Heart left ventricle (tissue), 16 donors: ENCODE data around the gene SLC22A4. TPM values are rescaled to one million over a fixed set of nuclear protein-coding genes. Genes with fewer than 3 reads are reported as not detected.

Experiments
- ATAC-seq, 4 donors: fragments of 200-7000 bp; cut with Tn5 transposase; one replicate each; pipeline ENCODE4 v1.9.1; 2020 to 2022; ENCODE audit warnings: moderate library complexity in 4 of 4, mild to moderate bottlenecking in 3 of 4, moderate number of reproducible peaks in 1 of 4
- DNase-seq, 5 donors: peaks; one replicate each; pipeline ENCODE4 v3.0.0-alpha.2; 2020
- H3K27ac ChIP-seq, 12 donors: fragments of 200-600 bp; sonication (generic) in 4 of 12; one replicate each; pipeline versions ENCODE4 v1.5.0 to v1.8.0; 2016 to 2022; ENCODE audit warnings: mild to moderate bottlenecking in 2 of 12
- H3K27me3 ChIP-seq, 9 donors: fragments of 200-600 bp; sonication (generic) in 2 of 9; one replicate each; pipeline versions ENCODE4 v1.5.1 to v1.8.0; 2016 to 2022; ENCODE audit warnings: mild to moderate bottlenecking in 3 of 9
- H3K36me3 ChIP-seq, 9 donors: fragments of 200-600 bp; sonication (generic) in 2 of 9; one replicate each; pipeline versions ENCODE4 v1.5.0 to v1.8.0; 2018 to 2022; ENCODE audit warnings: mild to moderate bottlenecking in 2 of 9
- H3K4me1 ChIP-seq, 12 donors: fragments of 200-600 bp; sonication (generic) in 4 of 12; one replicate each; pipeline versions ENCODE4 v1.5.0 to v1.8.0; 2016 to 2022; ENCODE audit warnings: mild to moderate bottlenecking in 3 of 12
- H3K4me3 ChIP-seq, 12 donors: fragments of 200-600 bp; sonication (generic) in 4 of 12; one replicate each; pipeline versions ENCODE4 v1.5.0 to v1.8.0; 2017 to 2022; ENCODE audit warnings: mild to moderate bottlenecking in 9 of 12, moderate library complexity in 4 of 12
- H3K9me3 ChIP-seq, 12 donors: fragments of 200-600 bp; sonication (generic) in 4 of 12; one replicate each; pipeline versions ENCODE4 v1.5.0 to v1.8.0; 2016 to 2022; ENCODE audit warnings: mild to moderate bottlenecking in 1 of 12
- POLR2A ChIP-seq, 2 donors: fragments of 450-650 bp; IDR thresholded peaks; one replicate each; pipeline ENCODE4 v1.6.1; 2017; ENCODE audit warnings: antibody characterized with exemption in 2 of 2, mild to moderate bottlenecking in 2 of 2, moderate library complexity in 2 of 2
- WGBS, 4 donors: extraction: QIAGEN DNeasy Blood & Tissue Kit in 2 of 4; methylation state at CpG; one replicate each; pipeline versions ENCODE4 v1.1.5 to v1.1.7; 2013 to 2018; 5-methylcytosine and 5-hydroxymethylcytosine counted together
- intact Hi-C, 10 donors: fragments of 100-400 bp; cut with DNase I; formaldehyde crosslinking; loops; one replicate each; pipeline versions ENCODE4 v1.11.1 to v1.14.2; 2022
- polyA plus RNA-seq, 2 donors: library from polyadenylated mRNA; stranded (reverse); fragments of 200-250 nt; gene quantifications; one replicate each; pipeline ENCODE4 v1.2.3, GENCODE V29; 2013
- total RNA-seq, 9 donors: library from RNA; depleted of rRNA in 2 of 9; stranded (reverse); fragments of >200 nt in 2 of 9; fragmentation: NEBNext Ultra II Directional in 3 of 9; extraction: Animal tissue kit (Norgen Biotek cat#: 25700) in 3 of 9; gene quantifications; one replicate each; pipeline versions ENCODE4 v1.1.0 to v1.2.4, GENCODE V29; 2016 to 2023
- TF ChIP-seq, protein P1 (sequence below), 12 donors: fragments of 200-600 bp; sonication (generic) in 4 of 12; IDR thresholded peaks; one replicate each; pipeline versions ENCODE4 v1.5.0 to v1.8.0; 2018 to 2022; ENCODE audit warnings: antibody characterized with exemption in 12 of 12, mild to moderate bottlenecking in 5 of 12
- donor health status: ischemic (EF 13 %, LVEDD 7.1; RV severe dilation, severe dysfunction).
- donor health status: healthy with polysubstance abuse.
- donor health status: DM: no; HTN: yes; CAD: no.
- donor health status: DM: no; HTN: no; CAD: no.
- donor health status: ischemic (EF 25% LVEDD 6.9; RV normal size, moderate dysfunction).
- donor health status: ischemic (EF 25% LVEDD 5.7; RV mildly dilated, moderate dysfunction).
- donor health status: healthy.
- donor health status: DM: yes; HTN: yes; CAD: no.
- donor health status: ischemic (EF 35%, LVEDD 5.7; RV mildly dilated, moderate dysfunction).
- donor health status: nonischemic (EF 11% LVEDD 7.7; RV severe dilation, severe dysfunction).
- donor health status: DM: yes; HTN: yes; CAD: no.
- donor health status: PGD.
- donor health status: ischemic (EF 29% LVEDD 5.4; RV normal size, mild dysfunction).
- donor health status: nonischemic (EF 23%, LVEDD 6.1; RV moderate dilation, normal function).

The SLC22A4 gene
- total and polyA plus RNA-seq, 11 donors = 0.30 to 4.9 (median 2.2) TPM

DNA sequence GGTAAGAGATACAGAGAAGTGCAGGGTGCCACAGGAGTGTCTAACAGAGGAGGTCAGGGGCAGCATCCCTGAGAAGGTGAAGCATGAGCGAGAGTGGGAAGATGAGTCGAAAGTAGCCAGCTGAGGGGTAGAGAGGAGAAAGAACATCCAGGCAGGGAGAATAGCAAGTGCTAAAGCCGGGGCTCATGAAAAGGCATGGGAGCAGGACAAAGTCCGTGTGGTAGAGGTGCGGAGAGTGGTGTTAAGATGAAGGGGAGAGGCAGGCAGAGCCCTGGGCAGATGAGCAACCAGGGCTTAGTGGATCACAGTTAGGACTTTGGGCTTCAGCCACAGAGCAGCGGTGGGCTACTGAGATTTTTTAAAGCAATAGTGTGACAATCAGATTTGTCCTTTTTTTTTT is 85.9 kb downstream of the SLC22A4 start:
- intact Hi-C loops = loop anchor here in 4 of 10 donors (5.0 to 10.0 kb wide), 5 partner anchors 315 to 505 kb away; partner anchors contain the start of gene IL3 (in 2 of the 4)
- ATAC-seq (no peak), DNase-seq (no peak)
- Histone ChIP-seq H3K36me3 (peaks cover 0 to 32% (median 16%) of the 10 kb centered on the region in 9 donors), H3K27me3 (no peaks in the 10 kb centered on the region), H3K4me1 (peaks cover 0 to 29% (median 8%) of the 10 kb centered on the region in 12 donors), H3K27ac (no peak overlapping the region), H3K4me3 (no peak overlapping the region), H3K9me3 (no peaks in the 10 kb centered on the region)
- TF ChIP-seq POLR2A (IDR thresholded peaks at IDR 0.05) = no peak
- 91 to 94% (median 92%) methylated on average over 6 of the region's 6 CpGs for WGBS, 4 donors

DNA sequence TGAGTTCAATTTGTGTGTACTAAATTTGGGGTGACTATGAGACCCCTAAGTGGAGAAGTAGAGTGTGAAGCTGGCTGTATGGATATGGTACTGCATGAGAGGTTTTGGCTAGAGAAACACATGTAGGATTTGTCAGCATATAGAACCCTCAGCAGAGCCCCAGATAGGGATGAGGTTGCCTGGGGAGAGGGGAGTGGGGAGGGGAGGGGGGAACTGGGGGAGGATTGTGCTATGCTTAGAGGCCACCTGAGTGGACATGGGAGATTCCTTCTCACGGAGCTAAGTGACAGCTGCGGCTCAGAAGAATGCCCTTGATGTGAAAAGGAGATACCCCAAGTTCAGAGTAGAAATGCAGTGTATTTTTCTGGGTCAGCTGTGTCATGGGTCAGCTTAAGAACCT is 86.5 kb downstream of the SLC22A4 start:
- Histone ChIP-seq H3K4me1 (peaks cover 0 to 34% (median 8%) of the 10 kb centered on the region in 12 donors), H3K4me3 (no peak overlapping the region), H3K36me3 (peaks cover 0 to 32% (median 16%) of the 10 kb centered on the region in 9 donors), H3K9me3 (no peaks in the 10 kb centered on the region), H3K27me3 (no peaks in the 10 kb centered on the region), H3K27ac (no peak overlapping the region)
- whole genome bisulfite sequencing, 4 donors = 77 to 86% (median 81%) methylated on average over 2 of the region's 2 CpGs
- TF ChIP-seq, protein P1, sequence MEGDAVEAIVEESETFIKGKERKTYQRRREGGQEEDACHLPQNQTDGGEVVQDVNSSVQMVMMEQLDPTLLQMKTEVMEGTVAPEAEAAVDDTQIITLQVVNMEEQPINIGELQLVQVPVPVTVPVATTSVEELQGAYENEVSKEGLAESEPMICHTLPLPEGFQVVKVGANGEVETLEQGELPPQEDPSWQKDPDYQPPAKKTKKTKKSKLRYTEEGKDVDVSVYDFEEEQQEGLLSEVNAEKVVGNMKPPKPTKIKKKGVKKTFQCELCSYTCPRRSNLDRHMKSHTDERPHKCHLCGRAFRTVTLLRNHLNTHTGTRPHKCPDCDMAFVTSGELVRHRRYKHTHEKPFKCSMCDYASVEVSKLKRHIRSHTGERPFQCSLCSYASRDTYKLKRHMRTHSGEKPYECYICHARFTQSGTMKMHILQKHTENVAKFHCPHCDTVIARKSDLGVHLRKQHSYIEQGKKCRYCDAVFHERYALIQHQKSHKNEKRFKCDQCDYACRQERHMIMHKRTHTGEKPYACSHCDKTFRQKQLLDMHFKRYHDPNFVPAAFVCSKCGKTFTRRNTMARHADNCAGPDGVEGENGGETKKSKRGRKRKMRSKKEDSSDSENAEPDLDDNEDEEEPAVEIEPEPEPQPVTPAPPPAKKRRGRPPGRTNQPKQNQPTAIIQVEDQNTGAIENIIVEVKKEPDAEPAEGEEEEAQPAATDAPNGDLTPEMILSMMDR (IDR thresholded peaks at IDR 0.05) = no peak
- TF ChIP-seq POLR2A (IDR thresholded peaks at IDR 0.05) = no peak
- DNase-seq = no peak
- no peak for ATAC-seq
- intact Hi-C loops = loop anchor here in 4 of 10 donors (5.0 to 10.0 kb wide), 5 partner anchors 316 to 504 kb away; partner anchors contain the start of gene IL3 (in 2 of the 4)

GRCh38 chr5:132381614-132382013 is 87.4 kb downstream of the SLC22A4 start:
- intact Hi-C loops = loop anchor here in 4 of 10 donors (5.0 to 10.0 kb wide), 5 partner anchors 317 to 503 kb away; partner anchors contain the start of gene IL3 (in 2 of the 4)
- TF ChIP-seq, protein P1 (IDR thresholded peaks at IDR 0.05) = no peak
- no peak for TF ChIP-seq POLR2A (IDR thresholded peaks at IDR 0.05)
- 64 to 72% (median 66%) methylated on average over 1 of the region's 1 CpG for WGBS, 4 donors
- Histone ChIP-seq H3K27me3 (no peaks in the 10 kb centered on the region), H3K27ac (no peak overlapping the region), H3K4me3 (no peak overlapping the region), H3K9me3 (no peaks in the 10 kb centered on the region), H3K4me1 (peaks cover 0 to 34% (median 15%) of the 10 kb centered on the region in 12 donors), H3K36me3 (peaks cover 0 to 32% (median 16%) of the 10 kb centered on the region in 9 donors)
- ATAC-seq = no peak
- DNase-seq = no peak

DNA sequence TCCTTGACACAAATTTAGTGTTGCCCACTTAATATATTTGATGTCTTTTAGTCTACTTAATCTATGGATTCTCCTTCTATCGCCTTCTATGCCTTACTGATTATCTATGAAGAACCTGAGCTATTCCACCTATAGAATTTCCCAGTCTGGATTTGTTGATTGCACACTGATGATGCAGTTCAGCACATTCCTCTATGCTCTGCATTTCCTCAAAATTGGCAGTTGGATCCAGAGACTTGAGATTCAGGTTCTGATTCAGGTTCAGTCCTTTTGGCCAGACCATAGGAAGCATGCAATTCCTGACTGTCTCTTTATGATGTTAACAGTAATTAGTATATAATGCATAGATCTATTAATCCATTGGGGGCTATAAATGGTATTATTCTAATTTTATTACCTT is 89.1 kb downstream of the SLC22A4 start:
- Histone ChIP-seq H3K36me3 (peaks cover 0 to 31% (median 16%) of the 10 kb centered on the region in 9 donors), H3K27me3 (no peaks in the 10 kb centered on the region), H3K4me3 (no peak overlapping the region), H3K4me1 (peaks cover 0 to 40% (median 29%) of the 10 kb centered on the region in 12 donors), H3K9me3 (no peaks in the 10 kb centered on the region), H3K27ac (no peak overlapping the region)
- TF ChIP-seq POLR2A (IDR thresholded peaks at IDR 0.05) = no peak
- TF ChIP-seq, protein P1 (IDR thresholded peaks at IDR 0.05) = no peak
- WGBS, 4 donors = 91 to 99% (median 97%) methylated on average over 1 of the region's 1 CpG
- ATAC-seq (no peak), DNase-seq (no peak)
- intact Hi-C loops = loop anchor here in 4 of 10 donors (5.0 to 10.0 kb wide), 5 partner anchors 318 to 502 kb away; partner anchors contain the start of gene IL3 (in 2 of the 4)
